WTC11 (cell line): ENCODE data around the gene DAO.

Source experiments
- NFE2L1 ChIP-seq: sonication (generic); formaldehyde crosslinking; IDR thresholded peaks from 2 replicates; pipeline ENCODE4 v1.8.1; 2023; ENCODE audit warnings: missing genetic modification reagents
- NFYB ChIP-seq: sonication (generic); formaldehyde crosslinking; conservative IDR thresholded peaks from 2 replicates; pipeline ENCODE4 v1.8.0; 2022; ENCODE audit warnings: low read depth, missing genetic modification reagents
- SP1 ChIP-seq: sonication (generic); formaldehyde crosslinking; conservative IDR thresholded peaks from 2 replicates; pipeline ENCODE4 v1.8.1; 2022; ENCODE audit warnings: missing genetic modification reagents
- TEAD4 ChIP-seq: sonication (generic); formaldehyde crosslinking; IDR thresholded peaks from 2 replicates; pipeline ENCODE4 v1.8.0; 2022; ENCODE audit warnings: mild to moderate bottlenecking, missing genetic modification reagents
- ZNF219 ChIP-seq: sonication (generic); formaldehyde crosslinking; IDR thresholded peaks from 2 replicates; pipeline ENCODE4 v1.8.0; 2023; ENCODE audit warnings: missing genetic modification reagents, mild to moderate bottlenecking, borderline replicate concordance
- TF ChIP-seq, protein P1 (sequence below): sonication (generic); formaldehyde crosslinking; IDR thresholded peaks from 2 replicates; pipeline ENCODE4 v1.8.1; 2023; ENCODE audit warnings: mild to moderate bottlenecking, missing genetic modification reagents, moderate library complexity
- TF ChIP-seq, protein P2 (sequence below): sonication (generic); formaldehyde crosslinking; IDR thresholded peaks from 2 replicates; pipeline ENCODE4 v1.8.0; 2023; ENCODE audit warnings: missing genetic modification reagents
- TF ChIP-seq, protein P3 (sequence below): fragments of 200-600 bp; IDR thresholded peaks from 2 replicates; pipeline ENCODE4 v1.8.0; 2022; ENCODE audit warnings: antibody characterized with exemption
- TF ChIP-seq, protein P4 (sequence below): sonication (generic); formaldehyde crosslinking; IDR thresholded peaks from 2 replicates; pipeline ENCODE4 v1.8.0; 2022; ENCODE audit warnings: mild to moderate bottlenecking, missing genetic modification reagents
- TF ChIP-seq, protein P5 (sequence below): fragments of 250-450 bp; sonication (Bioruptor Pico); IDR thresholded peaks from 2 replicates; pipeline ENCODE4 v1.8.0; 2021; ENCODE audit warnings: mild to moderate bottlenecking

DNA sequence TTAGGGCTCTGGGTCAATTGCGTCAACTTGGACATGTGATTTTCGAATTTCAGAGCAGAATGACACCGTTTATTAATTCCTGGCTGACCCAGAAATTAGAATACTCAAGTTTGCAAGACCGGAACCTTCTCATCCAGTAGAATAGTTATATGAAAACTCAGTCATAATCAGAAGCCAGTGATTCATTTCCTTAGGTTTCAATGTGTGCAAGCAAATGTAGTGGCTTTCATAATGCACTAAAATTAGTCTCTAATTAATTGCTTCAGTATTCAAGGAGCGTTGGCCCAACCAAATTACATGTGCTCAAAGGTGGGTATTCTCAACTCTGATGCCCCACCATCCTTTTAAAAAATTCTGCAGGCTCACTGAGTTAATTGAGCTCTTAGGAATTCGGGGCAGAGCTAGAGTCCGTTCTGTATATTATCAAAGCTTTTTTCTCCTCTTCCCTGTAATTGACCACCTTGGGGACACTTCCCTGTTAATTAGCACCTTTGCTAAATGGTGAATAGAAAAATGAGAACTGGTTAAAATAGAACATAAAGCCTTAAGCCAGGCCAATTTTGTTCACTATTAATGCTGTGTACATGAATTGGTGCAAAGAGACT lies 55.4 kb downstream of the DAO start:
- no peak for TF ChIP-seq TEAD4 (CRISPR knock-in tag)
- TF ChIP-seq, protein P1, sequence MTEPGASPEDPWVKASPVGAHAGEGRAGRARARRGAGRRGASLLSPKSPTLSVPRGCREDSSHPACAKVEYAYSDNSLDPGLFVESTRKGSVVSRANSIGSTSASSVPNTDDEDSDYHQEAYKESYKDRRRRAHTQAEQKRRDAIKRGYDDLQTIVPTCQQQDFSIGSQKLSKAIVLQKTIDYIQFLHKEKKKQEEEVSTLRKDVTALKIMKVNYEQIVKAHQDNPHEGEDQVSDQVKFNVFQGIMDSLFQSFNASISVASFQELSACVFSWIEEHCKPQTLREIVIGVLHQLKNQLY (CRISPR knock-in tag), result no peak
- TF ChIP-seq, protein P2, sequence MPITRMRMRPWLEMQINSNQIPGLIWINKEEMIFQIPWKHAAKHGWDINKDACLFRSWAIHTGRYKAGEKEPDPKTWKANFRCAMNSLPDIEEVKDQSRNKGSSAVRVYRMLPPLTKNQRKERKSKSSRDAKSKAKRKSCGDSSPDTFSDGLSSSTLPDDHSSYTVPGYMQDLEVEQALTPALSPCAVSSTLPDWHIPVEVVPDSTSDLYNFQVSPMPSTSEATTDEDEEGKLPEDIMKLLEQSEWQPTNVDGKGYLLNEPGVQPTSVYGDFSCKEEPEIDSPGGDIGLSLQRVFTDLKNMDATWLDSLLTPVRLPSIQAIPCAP (CRISPR knock-in tag), result no peak
- TF ChIP-seq, protein P3, sequence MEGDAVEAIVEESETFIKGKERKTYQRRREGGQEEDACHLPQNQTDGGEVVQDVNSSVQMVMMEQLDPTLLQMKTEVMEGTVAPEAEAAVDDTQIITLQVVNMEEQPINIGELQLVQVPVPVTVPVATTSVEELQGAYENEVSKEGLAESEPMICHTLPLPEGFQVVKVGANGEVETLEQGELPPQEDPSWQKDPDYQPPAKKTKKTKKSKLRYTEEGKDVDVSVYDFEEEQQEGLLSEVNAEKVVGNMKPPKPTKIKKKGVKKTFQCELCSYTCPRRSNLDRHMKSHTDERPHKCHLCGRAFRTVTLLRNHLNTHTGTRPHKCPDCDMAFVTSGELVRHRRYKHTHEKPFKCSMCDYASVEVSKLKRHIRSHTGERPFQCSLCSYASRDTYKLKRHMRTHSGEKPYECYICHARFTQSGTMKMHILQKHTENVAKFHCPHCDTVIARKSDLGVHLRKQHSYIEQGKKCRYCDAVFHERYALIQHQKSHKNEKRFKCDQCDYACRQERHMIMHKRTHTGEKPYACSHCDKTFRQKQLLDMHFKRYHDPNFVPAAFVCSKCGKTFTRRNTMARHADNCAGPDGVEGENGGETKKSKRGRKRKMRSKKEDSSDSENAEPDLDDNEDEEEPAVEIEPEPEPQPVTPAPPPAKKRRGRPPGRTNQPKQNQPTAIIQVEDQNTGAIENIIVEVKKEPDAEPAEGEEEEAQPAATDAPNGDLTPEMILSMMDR, result no peak
- TF ChIP-seq NFE2L1 (CRISPR knock-in tag), result no peak
- TF ChIP-seq NFYB (CRISPR knock-in tag), result no peak
- TF ChIP-seq SP1 (CRISPR knock-in tag), result no peak
- TF ChIP-seq, protein P4, sequence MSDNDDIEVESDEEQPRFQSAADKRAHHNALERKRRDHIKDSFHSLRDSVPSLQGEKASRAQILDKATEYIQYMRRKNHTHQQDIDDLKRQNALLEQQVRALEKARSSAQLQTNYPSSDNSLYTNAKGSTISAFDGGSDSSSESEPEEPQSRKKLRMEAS (CRISPR knock-in tag), result no peak
- no peak for TF ChIP-seq ZNF219 (CRISPR knock-in tag)
- TF ChIP-seq, protein P5, sequence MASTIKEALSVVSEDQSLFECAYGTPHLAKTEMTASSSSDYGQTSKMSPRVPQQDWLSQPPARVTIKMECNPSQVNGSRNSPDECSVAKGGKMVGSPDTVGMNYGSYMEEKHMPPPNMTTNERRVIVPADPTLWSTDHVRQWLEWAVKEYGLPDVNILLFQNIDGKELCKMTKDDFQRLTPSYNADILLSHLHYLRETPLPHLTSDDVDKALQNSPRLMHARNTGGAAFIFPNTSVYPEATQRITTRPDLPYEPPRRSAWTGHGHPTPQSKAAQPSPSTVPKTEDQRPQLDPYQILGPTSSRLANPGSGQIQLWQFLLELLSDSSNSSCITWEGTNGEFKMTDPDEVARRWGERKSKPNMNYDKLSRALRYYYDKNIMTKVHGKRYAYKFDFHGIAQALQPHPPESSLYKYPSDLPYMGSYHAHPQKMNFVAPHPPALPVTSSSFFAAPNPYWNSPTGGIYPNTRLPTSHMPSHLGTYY (CRISPR knock-in tag), result no peak
